Right lobe of liver (tissue), 6 donors: Measurements from ENCODE around the gene TFB2M. TPM values are rescaled to one million over a fixed set of nuclear protein-coding genes. Genes with fewer than 3 reads are reported as not detected.

Source experiments
- ATAC-seq, 4 donors: fragments of 200-7000 bp; cut with Tn5 transposase; one replicate each; pipeline ENCODE4 v1.9.1; 2020; ENCODE audit warnings: mild to moderate bottlenecking in 4 of 4, moderate library complexity in 4 of 4
- DNase-seq, 3 donors: peaks; one replicate each; pipeline ENCODE4 v3.0.0-alpha.2; 2020
- H3K27ac ChIP-seq, 3 donors: fragments of 200-600 bp; one replicate each; pipeline ENCODE4 v1.8.0; 2022
- H3K27me3 ChIP-seq, 2 donors: fragments of 200-600 bp; one replicate each; pipeline ENCODE4 v1.8.0; 2022
- H3K36me3 ChIP-seq, 4 donors: fragments of 200-600 bp; sonication (generic) in 1 of 4; one replicate each; pipeline versions ENCODE4 v1.5.1 to v1.8.0; 2017 to 2022; ENCODE audit warnings: control low read depth in 1 of 4
- H3K4me1 ChIP-seq, 4 donors: fragments of 200-600 bp; sonication (generic) in 1 of 4; one replicate each; pipeline versions ENCODE4 v1.5.1 to v1.8.0; 2017 to 2022; ENCODE audit warnings: control low read depth in 1 of 4
- H3K4me3 ChIP-seq, 3 donors: fragments of 200-600 bp; one replicate each; pipeline ENCODE4 v1.8.0; 2022
- H3K9me3 ChIP-seq, 4 donors: fragments of 200-600 bp; sonication (generic) in 1 of 4; one replicate each; pipeline versions ENCODE4 v1.5.1 to v1.8.0; 2017 to 2022; ENCODE audit warnings: control low read depth in 1 of 4
- POLR2A ChIP-seq: fragments of 450-650 bp; IDR thresholded peaks from one replicate; pipeline ENCODE4 v1.6.1; 2017; ENCODE audit warnings: antibody characterized with exemption, mild to moderate bottlenecking
- WGBS: methylation state at CpG from one replicate; pipeline ENCODE4 v1.1.6; 2018; ENCODE audit warnings: low coverage, low lambda C conversion rate; ENCODE audit not compliant: insufficient coverage; ENCODE audit errors: missing lambda C conversion rate; 5-methylcytosine and 5-hydroxymethylcytosine counted together
- intact Hi-C, 2 donors: fragments of 100-400 bp; cut with DNase I; formaldehyde crosslinking; loops; one replicate each; pipeline versions ENCODE4 v1.11.2 to v1.14.1; 2022
- total RNA-seq, 6 experiments: library from RNA; depleted of rRNA in 2 of 6; stranded (reverse); fragments of >200 nt in 2 of 6; fragmentation: NEBNext Ultra II Directional in 3 of 6; extraction: Animal tissue kit (Norgen Biotek cat#: 25700) in 3 of 6; gene quantifications; one replicate each; pipeline versions ENCODE4 v1.1.0 to v1.2.4, GENCODE V29; 2016 to 2023
- TF ChIP-seq, protein P1 (sequence below), 4 donors: fragments of 200-600 bp in 3 of 4; fragments of 450-650 bp in 1 of 4; IDR thresholded peaks; one replicate each; pipeline versions ENCODE4 v1.5.1 to v1.8.0; 2016 to 2022; ENCODE audit warnings: antibody characterized with exemption in 4 of 4, mild to moderate bottlenecking in 2 of 4
- donor health status: DM: no; HTN: yes; CAD: no.
- donor health status: DM: no; HTN: no; CAD: no.
- donor health status: DM: no; HTN: no; CAD: no.
- donor health status: DM: no; HTN: yes; CAD: no.
- donor health status: DM: no; HTN: yes; CAD: no.

Gene TFB2M
- total RNA-seq, 6 experiments from 2014 or later: 13.1 to 24.8 (median 19.6) TPM

DNA sequence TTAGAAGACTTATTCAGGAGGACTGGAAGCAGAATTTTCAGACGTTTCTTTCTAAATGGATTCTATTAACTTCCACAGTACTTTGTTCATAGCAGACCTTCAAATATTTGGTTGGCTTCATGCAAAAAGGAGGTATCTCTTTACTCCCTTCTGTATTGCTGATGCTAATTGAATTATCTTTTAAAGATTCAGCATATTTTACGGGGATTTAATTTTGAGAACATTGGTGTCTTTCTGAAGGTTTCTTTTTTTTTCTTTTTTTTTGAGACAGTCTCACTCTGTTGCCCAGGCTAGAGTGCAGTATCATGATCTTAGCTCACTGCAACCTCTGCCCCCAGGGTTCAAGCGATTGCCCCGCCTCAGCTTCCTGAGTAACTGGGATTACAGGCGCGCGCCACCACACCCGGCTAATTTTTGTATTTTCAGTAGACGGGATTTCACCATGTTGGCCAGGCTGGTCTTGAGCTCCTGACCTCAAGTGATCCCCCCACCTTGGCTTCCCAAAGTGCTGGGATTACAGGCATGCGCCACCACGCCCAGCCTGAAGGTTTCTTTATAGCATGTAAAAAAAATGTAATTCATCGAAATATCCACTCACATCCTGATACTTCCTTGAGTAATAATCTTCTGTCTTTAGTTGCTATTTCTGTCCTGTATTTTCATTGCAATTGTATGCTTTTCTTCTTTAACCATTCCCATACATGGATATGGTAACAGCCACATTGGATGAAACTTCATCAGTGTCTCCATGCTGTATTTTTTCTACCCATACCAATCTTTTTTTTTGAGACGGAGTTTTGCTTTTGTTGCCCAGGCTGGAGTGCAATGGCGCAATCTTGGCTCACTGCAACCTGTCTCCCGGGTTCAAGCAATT is 14.7 kb upstream of the TFB2M start:
- no peaks in the 10 kb centered on the region for H3K27me3 ChIP-seq
- H3K4me3 ChIP-seq: no peak overlapping the region
- no peaks in the 10 kb centered on the region for H3K9me3 ChIP-seq
- no peak for ATAC-seq
- TF ChIP-seq, protein P1, sequence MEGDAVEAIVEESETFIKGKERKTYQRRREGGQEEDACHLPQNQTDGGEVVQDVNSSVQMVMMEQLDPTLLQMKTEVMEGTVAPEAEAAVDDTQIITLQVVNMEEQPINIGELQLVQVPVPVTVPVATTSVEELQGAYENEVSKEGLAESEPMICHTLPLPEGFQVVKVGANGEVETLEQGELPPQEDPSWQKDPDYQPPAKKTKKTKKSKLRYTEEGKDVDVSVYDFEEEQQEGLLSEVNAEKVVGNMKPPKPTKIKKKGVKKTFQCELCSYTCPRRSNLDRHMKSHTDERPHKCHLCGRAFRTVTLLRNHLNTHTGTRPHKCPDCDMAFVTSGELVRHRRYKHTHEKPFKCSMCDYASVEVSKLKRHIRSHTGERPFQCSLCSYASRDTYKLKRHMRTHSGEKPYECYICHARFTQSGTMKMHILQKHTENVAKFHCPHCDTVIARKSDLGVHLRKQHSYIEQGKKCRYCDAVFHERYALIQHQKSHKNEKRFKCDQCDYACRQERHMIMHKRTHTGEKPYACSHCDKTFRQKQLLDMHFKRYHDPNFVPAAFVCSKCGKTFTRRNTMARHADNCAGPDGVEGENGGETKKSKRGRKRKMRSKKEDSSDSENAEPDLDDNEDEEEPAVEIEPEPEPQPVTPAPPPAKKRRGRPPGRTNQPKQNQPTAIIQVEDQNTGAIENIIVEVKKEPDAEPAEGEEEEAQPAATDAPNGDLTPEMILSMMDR (IDR thresholded peaks at IDR 0.05): no peak
- TF ChIP-seq POLR2A: no peak
- H3K27ac ChIP-seq: peak overlapping the region in 1 of 3 donors; percentile 34
- H3K4me1 ChIP-seq: peaks cover 0 to 57% (median 14%) of the 10 kb centered on the region in 4 donors
- no peak for DNase-seq
- intact Hi-C loops: no loop called here
- no peaks in the 10 kb centered on the region for H3K36me3 ChIP-seq
- WGBS: 72% methylated on average over 12 of the region's 15 CpGs

DNA sequence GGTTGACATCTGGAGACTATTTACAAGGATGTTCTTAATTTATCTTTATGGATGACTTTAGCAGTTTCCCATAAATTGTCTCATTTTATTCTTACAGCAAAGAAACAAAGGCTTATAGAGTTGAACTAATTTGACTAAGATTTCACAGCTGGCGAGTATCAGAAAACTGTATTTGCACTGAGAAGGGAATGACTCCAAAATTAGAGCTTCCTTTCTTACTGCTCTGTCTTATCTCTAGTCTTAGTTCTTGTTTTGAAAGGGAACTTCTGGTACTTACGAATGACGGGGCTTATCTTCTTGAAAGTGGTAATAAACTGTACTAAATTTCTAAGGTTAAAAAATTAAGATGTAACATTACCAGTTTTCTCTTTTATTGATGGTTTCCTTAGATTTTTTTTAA is 13.8 kb upstream of the TFB2M start:
- Histone ChIP-seq H3K4me3 (no peak overlapping the region), H3K9me3 (no peaks in the 10 kb centered on the region), H3K27ac (peak overlapping the region in 1 of 3 donors; percentile 7), H3K36me3 (no peaks in the 10 kb centered on the region), H3K27me3 (no peaks in the 10 kb centered on the region), H3K4me1 (peaks cover 0 to 60% (median 14%) of the 10 kb centered on the region in 4 donors)
- no peak for TF ChIP-seq POLR2A
- TF ChIP-seq, protein P1 (IDR thresholded peaks at IDR 0.05): no peak
- ATAC-seq (peak in 1 of 4 donors; percentile 9), DNase-seq (no peak)
- 34% methylated on average over 3 of the region's 3 CpGs for WGBS
- intact Hi-C loops: no loop called here

DNA sequence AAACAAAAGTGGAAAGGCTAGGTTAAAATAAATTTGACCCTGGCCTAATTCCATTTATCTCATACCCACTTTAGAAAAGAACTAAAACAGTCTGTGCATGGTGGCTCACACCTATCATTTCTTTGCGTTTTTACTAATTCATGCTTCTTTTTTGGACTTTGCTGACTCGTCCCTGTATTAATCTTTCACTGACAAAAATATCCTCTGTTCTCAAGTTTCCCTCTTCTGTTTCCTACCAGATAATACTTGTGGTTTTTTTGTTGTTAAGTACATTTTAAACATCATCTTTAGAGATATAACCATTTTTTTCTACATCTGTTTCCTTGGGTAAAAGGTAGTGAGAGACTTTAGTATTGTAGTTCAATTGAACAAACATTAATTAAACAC is 11.7 kb upstream of the TFB2M start:
- WGBS: 28% methylated on average over 2 of the region's 2 CpGs
- peak overlapping the region in 2 of 3 donors; percentile 25 for H3K27ac ChIP-seq

DNA sequence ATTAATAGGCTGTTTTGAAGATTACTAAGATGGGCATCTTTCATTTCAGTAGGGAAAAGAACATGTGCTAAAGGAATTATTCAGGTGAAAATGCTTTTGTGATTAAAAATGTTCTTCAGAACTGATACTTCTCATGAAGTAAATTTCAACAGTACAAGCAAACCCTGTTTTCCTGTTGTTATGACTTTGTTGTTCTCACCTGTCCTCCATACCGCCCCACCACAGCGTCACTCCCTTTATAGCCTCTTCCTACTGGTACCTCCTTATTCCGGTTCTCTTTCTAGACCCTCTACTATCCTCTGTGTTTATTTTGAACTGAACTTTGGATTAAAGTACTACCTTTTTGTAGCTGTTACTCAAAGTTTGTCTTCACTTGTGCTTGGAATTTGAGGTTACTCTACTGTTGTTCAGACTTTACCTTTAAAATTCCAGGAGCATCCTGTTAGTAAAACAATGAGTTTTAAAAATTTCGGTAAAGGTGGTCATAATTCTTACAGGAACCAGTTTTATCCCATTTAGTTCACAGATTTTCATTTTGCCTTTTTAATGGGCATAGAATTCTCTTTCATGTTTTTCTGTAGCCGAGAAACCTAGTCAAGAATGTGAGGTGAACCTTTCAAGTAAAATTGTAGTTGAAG is 11.1 kb upstream of the TFB2M start:
- ATAC-seq (no peak), DNase-seq (no peak)
- Histone ChIP-seq H3K27ac (peak overlapping the region in 2 of 3 donors; percentile 25), H3K4me1 (peaks cover 0 to 46% (median 6%) of the 10 kb centered on the region in 4 donors), H3K27me3 (no peaks in the 10 kb centered on the region), H3K4me3 (no peak overlapping the region), H3K36me3 (no peaks in the 10 kb centered on the region), H3K9me3 (no peaks in the 10 kb centered on the region)
- WGBS: 42% methylated on average over 4 of the region's 5 CpGs
- TF ChIP-seq, protein P1 (IDR thresholded peaks at IDR 0.05): no peak
- TF ChIP-seq POLR2A: no peak
- intact Hi-C loops: no loop called here

More for the DNA sequence above, 11.7 kb upstream of the TFB2M start:
- intact Hi-C loops: no loop called here
- no peaks in the 10 kb centered on the region for H3K9me3 ChIP-seq
- no peaks in the 10 kb centered on the region for H3K27me3 ChIP-seq
- no peaks in the 10 kb centered on the region for H3K36me3 ChIP-seq
- ATAC-seq: peak in 1 of 4 donors; percentile 34
- DNase-seq: no peak
- peaks cover 0 to 49% (median 9%) of the 10 kb centered on the region in 4 donors for H3K4me1 ChIP-seq
- H3K4me3 ChIP-seq: no peak overlapping the region
- TF ChIP-seq POLR2A: no peak
- TF ChIP-seq, protein P1 (IDR thresholded peaks at IDR 0.05): no peak
